Mesodermal cell (in vitro differentiated cells): ENCODE data around the gene ITSN1.
"Not testable (repeated sequence)": the region's sequence is repeated elsewhere in the genome, so short reads cannot be mapped to it uniquely, and the experiment has no call there.

Experiments used
- H3K27ac ChIP-seq: 2 replicates; pipeline ENCODE4 v1.7.0; 2013; ENCODE audit warnings: mild to moderate bottlenecking, low read depth, low read length, moderate library complexity; ENCODE audit not compliant: severe bottlenecking
- H3K36me3 ChIP-seq: 2 replicates; pipeline ENCODE4 v1.7.1; 2013; ENCODE audit warnings: mild to moderate bottlenecking, low read length, moderate library complexity; ENCODE audit not compliant: control insufficient read depth, insufficient read depth
- H3K4me1 ChIP-seq: one replicate; pipeline ENCODE4 v1.7.1; 2013; ENCODE audit warnings: mild to moderate bottlenecking, low read length; ENCODE audit not compliant: insufficient read depth, control insufficient read depth, poor library complexity, severe bottlenecking
- H3K4me3 ChIP-seq: 2 replicates; pipeline ENCODE4 v1.7.0; 2013; ENCODE audit warnings: low read length, control low read depth, mild to moderate bottlenecking; ENCODE audit not compliant: insufficient read depth, poor library complexity, severe bottlenecking; ENCODE audit errors: extremely low read depth
- H3K9me3 ChIP-seq: 2 replicates; pipeline ENCODE4 v1.7.1; 2013; ENCODE audit warnings: mild to moderate bottlenecking, low read length, moderate library complexity; ENCODE audit not compliant: control insufficient read depth
- WGBS, 2 experiments: methylation state at CpG; one replicate each; pipeline ENCODE4 v1.1.5; 2013; ENCODE audit warnings: missing lambda C conversion rate in 2 of 2; ENCODE audit not compliant: insufficient coverage in 2 of 2; 5-methylcytosine and 5-hydroxymethylcytosine counted together

Gene ITSN1

DNA sequence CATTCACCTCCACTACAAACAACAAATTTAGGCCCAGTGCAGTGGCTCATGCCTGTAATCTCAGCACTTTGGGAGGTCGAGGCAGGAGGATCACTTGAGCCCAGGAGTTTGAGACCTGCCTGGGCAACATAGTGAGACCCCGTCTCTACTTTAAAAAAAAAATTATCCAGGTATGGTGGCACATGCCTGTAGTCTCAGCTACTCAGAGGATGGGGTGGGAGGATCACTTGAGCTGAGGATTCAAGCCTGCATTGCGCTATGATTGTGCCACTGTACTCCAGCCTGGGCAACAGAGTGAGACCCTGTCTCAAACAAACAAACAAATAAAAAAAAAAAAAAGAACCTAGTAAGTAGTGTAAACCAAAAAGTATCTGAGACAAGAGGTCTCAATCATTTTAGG, 86.8 kb downstream of the ITSN1 start:
- Histone ChIP-seq H3K36me3 (peaks cover 15% of the 10 kb centered on the region), H3K4me1 (peaks cover 11% of the 10 kb centered on the region)
- H3K27ac ChIP-seq, H3K4me3 ChIP-seq, H3K9me3 ChIP-seq: not testable (repeated sequence)
- 79 to 98% methylated on average over 2 to 3 of the region's 3 CpGs for WGBS, 2 experiments

DNA sequence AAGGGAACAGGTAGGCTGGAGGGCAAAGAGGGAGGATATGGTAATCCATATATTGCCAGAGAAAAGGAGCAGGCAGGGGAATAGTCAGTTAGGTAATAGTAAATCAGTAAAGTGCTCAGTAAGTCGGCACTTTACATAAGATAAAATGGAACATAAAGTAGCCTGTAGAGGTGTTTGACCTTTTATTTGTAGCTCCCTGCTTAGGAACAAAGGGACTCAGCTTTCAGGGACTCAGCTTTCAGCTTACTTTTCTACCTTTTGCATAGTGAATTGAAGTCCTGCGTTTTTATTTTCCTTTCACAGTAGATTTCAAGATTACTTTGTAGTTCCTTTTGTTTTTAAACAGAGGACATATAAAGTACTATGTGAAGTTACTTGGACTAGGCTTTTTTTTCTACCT, 87.3 kb downstream of the ITSN1 start:
- WGBS, 2 experiments: 75 to 78% methylated on average over 1 of the region's 2 CpGs
- Histone ChIP-seq H3K9me3 (no peaks in the 10 kb centered on the region), H3K4me3 (no peak overlapping the region), H3K36me3 (peaks cover 10% of the 10 kb centered on the region), H3K4me1 (peaks cover 12% of the 10 kb centered on the region), H3K27ac (no peak overlapping the region)

GRCh38 chr21:33731447-33731846, 89.1 kb downstream of the ITSN1 start:
- peaks cover 25% of the 10 kb centered on the region for H3K36me3 ChIP-seq
- H3K4me1 ChIP-seq: peaks cover 15% of the 10 kb centered on the region
- H3K4me3 ChIP-seq: no peak overlapping the region
- H3K27ac ChIP-seq: peak overlapping the region; percentile 37
- H3K9me3 ChIP-seq: no peaks in the 10 kb centered on the region
- WGBS, 2 experiments: no CpG with 5 or more reads among the region's 3 CpGs

DNA sequence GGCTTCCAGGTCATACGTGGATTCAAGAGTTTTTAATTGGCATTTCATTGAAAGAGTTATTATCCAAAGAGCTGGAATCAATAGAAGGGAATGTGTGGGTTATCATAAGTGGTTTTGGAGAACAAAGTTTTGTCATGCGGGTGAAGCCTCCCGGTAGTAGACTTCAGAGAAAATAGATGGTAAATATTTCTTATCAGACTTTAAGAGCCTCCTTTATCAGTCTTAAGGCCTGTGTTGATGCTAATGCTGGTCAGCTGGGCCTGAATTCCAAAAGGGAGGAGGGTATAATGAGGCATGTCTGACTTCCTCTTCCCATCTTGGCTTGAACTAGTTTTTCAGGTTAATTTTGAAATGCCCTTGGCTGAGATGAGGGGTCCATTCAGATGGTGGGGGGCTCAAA, 89.7 kb downstream of the ITSN1 start:
- WGBS, 2 experiments: 93 to 100% methylated on average over 1 to 3 of the region's 3 CpGs
- H3K9me3 ChIP-seq: no peaks in the 10 kb centered on the region
- no peak overlapping the region for H3K4me3 ChIP-seq
- peak overlapping the region; percentile 1 for H3K27ac ChIP-seq
- peaks cover 31% of the 10 kb centered on the region for H3K36me3 ChIP-seq
- H3K4me1 ChIP-seq: peaks cover 15% of the 10 kb centered on the region

GRCh38 chr21:33733601-33734000, 91.3 kb downstream of the ITSN1 start:
- Histone ChIP-seq H3K9me3 (no peaks in the 10 kb centered on the region), H3K4me1 (peaks cover 15% of the 10 kb centered on the region), H3K27ac (no peak overlapping the region), H3K4me3 (no peak overlapping the region), H3K36me3 (peaks cover 46% of the 10 kb centered on the region)
- WGBS, 2 experiments: 100% methylated on average over 1 of the region's 2 CpGs

DNA sequence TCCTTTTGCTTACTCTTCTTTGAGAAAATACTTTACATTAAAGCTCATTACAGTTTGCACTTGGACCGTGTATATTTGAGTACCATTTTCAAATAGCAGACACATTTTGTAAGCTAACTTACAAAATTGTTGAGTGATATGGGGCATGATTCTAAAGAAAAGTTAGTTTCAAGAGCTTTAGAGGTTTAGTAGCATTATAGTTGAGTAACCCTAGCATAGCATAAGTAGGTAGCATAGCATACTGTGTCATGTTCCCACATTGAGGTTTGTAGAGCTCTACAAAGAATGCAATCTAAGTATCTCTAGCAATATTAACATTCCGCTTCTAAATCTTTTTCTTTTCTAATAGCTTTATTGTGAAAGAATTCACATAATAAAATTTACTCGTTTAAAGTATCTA, 92.0 kb downstream of the ITSN1 start:
- Histone ChIP-seq H3K36me3 (peaks cover 45% of the 10 kb centered on the region), H3K27ac (no peak overlapping the region), H3K4me1 (peaks cover 18% of the 10 kb centered on the region), H3K9me3 (no peaks in the 10 kb centered on the region), H3K4me3 (no peak overlapping the region)
- WGBS, 2 experiments: no CpG with 5 or more reads among the region's 3 CpGs

DNA sequence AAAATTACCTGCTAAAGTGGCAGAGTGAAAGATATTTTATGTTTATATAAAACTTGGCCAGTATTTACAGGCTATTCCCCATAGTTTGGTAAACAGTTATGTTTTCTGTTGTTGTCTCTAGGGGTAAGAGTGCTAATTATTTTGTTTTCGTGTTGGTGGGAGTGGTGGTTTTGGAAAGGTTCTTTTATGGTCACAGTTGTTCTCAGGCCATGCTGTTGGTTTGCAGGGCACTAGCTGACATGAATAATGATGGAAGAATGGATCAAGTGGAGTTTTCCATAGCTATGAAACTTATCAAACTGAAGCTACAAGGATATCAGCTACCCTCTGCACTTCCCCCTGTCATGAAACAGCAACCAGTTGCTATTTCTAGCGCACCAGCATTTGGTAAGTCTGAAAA, 92.5 kb downstream of the ITSN1 start:
- Histone ChIP-seq H3K9me3 (no peaks in the 10 kb centered on the region), H3K4me1 (peaks cover 22% of the 10 kb centered on the region), H3K36me3 (peaks cover 46% of the 10 kb centered on the region), H3K4me3 (no peak overlapping the region), H3K27ac (no peak overlapping the region)
- WGBS, 2 experiments: 60 to 83% methylated on average over 1 of the region's 2 CpGs

- peaks cover 25% of the 10 kb centered on the region for H3K4me1 ChIP-seq
- H3K27ac ChIP-seq: no peak overlapping the region
- WGBS, 2 experiments: 90 to 96% methylated on average over 3 of the region's 3 CpGs
- no peaks in the 10 kb centered on the region for H3K9me3 ChIP-seq
- H3K36me3 ChIP-seq: peaks cover 55% of the 10 kb centered on the region
- H3K4me3 ChIP-seq: no peak overlapping the region
Measured at GRCh38 chr21:33736569-33736968, 94.3 kb downstream of the ITSN1 start.

DNA sequence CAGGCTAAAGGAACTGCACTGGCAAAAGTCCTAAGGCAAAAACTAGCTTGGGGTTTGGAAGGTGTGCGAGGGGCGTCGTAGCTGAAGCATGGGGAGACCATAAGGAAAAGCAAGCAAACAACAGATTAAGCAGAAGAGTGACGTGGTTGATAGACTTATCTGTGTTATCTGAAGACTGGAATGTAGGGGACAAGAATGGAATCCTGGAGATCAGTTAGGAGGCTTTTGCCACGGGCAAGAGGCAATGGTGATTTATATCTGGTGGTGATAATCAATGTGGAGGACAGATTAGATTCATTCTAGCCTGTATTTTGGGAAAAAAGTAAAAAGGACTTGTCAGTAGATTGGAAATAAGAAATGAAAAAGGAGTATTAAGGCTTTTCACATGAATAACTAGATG, 97.4 kb downstream of the ITSN1 start:
- peaks cover 75% of the 10 kb centered on the region for H3K36me3 ChIP-seq
- H3K4me1 ChIP-seq: peaks cover 15% of the 10 kb centered on the region
- H3K27ac ChIP-seq: peak overlapping the region; percentile 41
- 77 to 80% methylated on average over 4 to 5 of the region's 5 CpGs for WGBS, 2 experiments
- no peak overlapping the region for H3K4me3 ChIP-seq
- H3K9me3 ChIP-seq: no peaks in the 10 kb centered on the region

- peaks cover 77% of the 10 kb centered on the region for H3K36me3 ChIP-seq
- WGBS, 2 experiments: no CpG with 5 or more reads among the region's 2 CpGs
Measured at GRCh38 chr21:33747420-33747819, 105.1 kb downstream of the ITSN1 start.

DNA sequence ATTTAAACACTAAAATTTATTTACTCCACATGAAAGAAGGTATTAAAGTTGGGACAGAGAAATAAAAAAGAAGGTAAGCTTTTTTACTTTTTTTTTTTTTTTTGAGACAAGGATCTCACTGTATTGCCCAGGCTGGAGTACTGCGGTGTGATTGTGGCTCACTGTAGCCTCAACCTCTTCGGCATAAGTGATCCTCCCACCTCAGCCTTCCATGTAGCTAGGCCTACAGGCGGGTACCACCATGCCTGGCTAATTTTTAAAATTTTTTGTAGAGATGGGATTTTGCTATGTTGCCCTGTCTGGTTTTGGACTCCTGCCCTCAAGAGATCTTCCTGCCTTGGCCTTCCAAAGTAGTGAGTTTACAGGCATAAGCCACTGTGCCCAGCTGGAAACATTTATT, 106.6 kb downstream of the ITSN1 start:
- no peak overlapping the region for H3K27ac ChIP-seq
- no peaks in the 10 kb centered on the region for H3K4me1 ChIP-seq
- H3K9me3 ChIP-seq: peaks cover 16% of the 10 kb centered on the region
- peaks cover 78% of the 10 kb centered on the region for H3K36me3 ChIP-seq
- H3K4me3 ChIP-seq: no peak overlapping the region
- WGBS, 2 experiments: 93% methylated on average over 2 of the region's 3 CpGs; no CpG with 5 or more reads in 1 of the 2 experiments

More at GRCh38 chr21:33747420-33747819, 105.1 kb downstream of the ITSN1 start:
- Histone ChIP-seq H3K9me3 (peaks cover 16% of the 10 kb centered on the region), H3K27ac (no peak overlapping the region), H3K4me1 (no peaks in the 10 kb centered on the region), H3K4me3 (no peak overlapping the region)
